Vagina (tissue), 2 donors: ENCODE data around the gene MLANA.

Experiments
- CTCF ChIP-seq, 3 experiments: fragments of 450-650 bp in 2 of 3; fragments of 200-600 bp in 1 of 3; sonication (generic) in 1 of 3; IDR thresholded peaks; one replicate each; pipeline ENCODE4 v1.5.1; 2017 to 2019; ENCODE audit warnings: antibody characterized with exemption in 3 of 3, mild to moderate bottlenecking in 2 of 3, moderate library complexity in 2 of 3
- POLR2A ChIP-seq, 2 donors: fragments of 450-650 bp; IDR thresholded peaks; one replicate each; pipeline ENCODE4 v1.6.1; 2017; ENCODE audit warnings: antibody characterized with exemption in 2 of 2, mild to moderate bottlenecking in 2 of 2, moderate library complexity in 2 of 2
- POLR2AphosphoS5 ChIP-seq, 2 donors: sonication (generic); formaldehyde crosslinking; IDR thresholded peaks; one replicate each; pipeline ENCODE4 v1.9.0; 2017; ENCODE audit warnings: antibody characterized with exemption in 2 of 2, mild to moderate bottlenecking in 2 of 2, low read depth in 1 of 2; ENCODE audit not compliant: insufficient read depth in 1 of 2

- TF ChIP-seq POLR2A (IDR thresholded peaks at IDR 0.05), result no peak
- TF ChIP-seq CTCF (IDR thresholded peaks at IDR 0.05), result no peak
- TF ChIP-seq POLR2AphosphoS5 (IDR thresholded peaks at IDR 0.05; ENCODE audit: insufficient read depth in 1 of 2, low read depth in 1 of 2), result no peak
Observed at GRCh38 chr9:5945112-5945511, 54.4 kb downstream of the MLANA start.
